Activated CD4-positive, alpha-beta T cell treated with anti-CD3 and anti-CD28 coated beads, Interleukin-2, amount 50 U/mL, for 24 hours (primary cell): ENCODE data around the gene LMTK2.
A peak's percentile ranks its signal among the peaks of the same experiment; 100 is the strongest.

Experiments
- DNase-seq, 2 donors: peaks; one replicate each; pipeline ENCODE4 v3.0.0-alpha.2; 2020; ENCODE audit warnings: low read depth in 1 of 2, low spot score in 1 of 2

LMTK2 gene

GRCh38 chr7:98175260-98175940, 68.7 kb downstream of the LMTK2 start:
- no peak for DNase-seq

- no peak for DNase-seq
These were observed 70.9 kb downstream of the LMTK2 start for GRCh38 chr7:98177553-98177952.

GRCh38 chr7:98178321-98178720, 71.7 kb downstream of the LMTK2 start:
- DNase-seq = no peak

DNA sequence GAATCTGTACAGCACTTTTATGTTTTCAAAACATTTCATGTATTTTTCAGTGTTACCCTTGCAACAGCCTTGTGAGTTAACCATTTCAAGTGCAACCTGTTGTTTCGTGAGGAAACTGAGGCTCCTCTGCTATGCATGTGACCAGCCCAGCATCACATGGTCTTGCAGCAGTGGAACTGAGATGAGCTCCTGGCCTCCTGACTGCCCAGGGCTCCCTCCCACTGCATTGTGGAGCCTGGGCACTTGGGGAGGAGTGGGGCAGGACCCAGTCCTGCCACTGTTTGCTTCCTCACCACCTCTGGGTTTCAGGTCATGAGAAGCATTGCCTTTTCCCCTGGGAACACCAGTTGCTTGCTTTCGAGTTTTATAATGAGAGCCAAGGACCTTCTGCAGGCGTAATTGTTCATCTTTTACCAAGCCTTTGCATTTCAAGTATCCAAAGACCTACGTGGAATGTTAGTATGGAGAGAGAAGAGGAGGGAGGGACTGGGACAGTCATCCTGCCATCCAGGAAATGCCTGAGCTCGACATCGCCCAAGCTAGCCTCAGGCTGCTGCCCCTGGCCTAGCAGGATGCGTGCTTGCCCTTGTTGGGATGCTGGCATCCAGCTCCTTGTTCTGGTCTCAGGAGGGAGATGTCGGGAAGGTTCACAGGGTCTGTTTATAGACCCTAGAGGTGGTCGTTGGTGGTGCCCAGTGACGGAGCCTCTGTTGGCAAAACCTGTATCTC, 72.3 kb downstream of the LMTK2 start:
- DNase-seq = no peak

GRCh38 chr7:98180751-98181150, 74.1 kb downstream of the LMTK2 start:
- no peak for DNase-seq

GRCh38 chr7:98185101-98185500, 78.4 kb downstream of the LMTK2 start:
- DNase-seq = no peak

- DNase-seq = no peak
These were observed 79.9 kb downstream of the LMTK2 start for GRCh38 chr7:98186452-98187137.

- DNase-seq = no peak
These were observed 80.5 kb downstream of the LMTK2 start for GRCh38 chr7:98187138-98187502.

GRCh38 chr7:98189559-98189958, 82.9 kb downstream of the LMTK2 start:
- DNase-seq = no peak

- DNase-seq = no peak
These were observed 85.2 kb downstream of the LMTK2 start for GRCh38 chr7:98191668-98192431.

DNA sequence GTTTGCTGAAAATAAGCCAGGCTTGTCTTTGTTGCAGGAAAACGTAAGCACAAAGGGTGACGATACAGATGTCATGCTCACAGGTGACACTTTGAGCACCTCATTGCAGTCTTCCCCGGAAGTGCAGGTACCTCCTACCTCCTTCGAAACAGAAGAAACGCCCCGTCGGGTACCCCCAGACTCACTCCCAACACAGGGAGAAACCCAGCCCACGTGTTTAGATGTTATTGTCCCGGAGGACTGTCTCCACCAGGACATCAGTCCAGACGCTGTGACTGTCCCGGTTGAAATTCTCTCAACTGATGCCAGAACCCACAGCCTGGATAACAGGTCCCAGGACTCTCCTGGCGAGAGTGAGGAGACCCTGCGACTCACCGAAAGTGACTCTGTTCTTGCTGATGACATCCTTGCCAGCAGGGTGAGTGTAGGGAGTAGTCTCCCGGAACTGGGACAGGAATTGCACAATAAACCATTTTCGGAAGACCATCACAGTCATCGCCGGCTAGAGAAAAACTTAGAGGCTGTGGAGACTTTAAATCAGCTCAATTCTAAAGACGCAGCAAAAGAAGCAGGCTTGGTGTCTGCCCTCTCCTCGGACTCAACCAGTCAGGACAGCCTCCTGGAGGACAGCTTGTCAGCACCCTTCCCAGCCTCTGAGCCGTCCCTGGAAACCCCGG, 86.3 kb downstream of the LMTK2 start:
- no peak for DNase-seq

DNA sequence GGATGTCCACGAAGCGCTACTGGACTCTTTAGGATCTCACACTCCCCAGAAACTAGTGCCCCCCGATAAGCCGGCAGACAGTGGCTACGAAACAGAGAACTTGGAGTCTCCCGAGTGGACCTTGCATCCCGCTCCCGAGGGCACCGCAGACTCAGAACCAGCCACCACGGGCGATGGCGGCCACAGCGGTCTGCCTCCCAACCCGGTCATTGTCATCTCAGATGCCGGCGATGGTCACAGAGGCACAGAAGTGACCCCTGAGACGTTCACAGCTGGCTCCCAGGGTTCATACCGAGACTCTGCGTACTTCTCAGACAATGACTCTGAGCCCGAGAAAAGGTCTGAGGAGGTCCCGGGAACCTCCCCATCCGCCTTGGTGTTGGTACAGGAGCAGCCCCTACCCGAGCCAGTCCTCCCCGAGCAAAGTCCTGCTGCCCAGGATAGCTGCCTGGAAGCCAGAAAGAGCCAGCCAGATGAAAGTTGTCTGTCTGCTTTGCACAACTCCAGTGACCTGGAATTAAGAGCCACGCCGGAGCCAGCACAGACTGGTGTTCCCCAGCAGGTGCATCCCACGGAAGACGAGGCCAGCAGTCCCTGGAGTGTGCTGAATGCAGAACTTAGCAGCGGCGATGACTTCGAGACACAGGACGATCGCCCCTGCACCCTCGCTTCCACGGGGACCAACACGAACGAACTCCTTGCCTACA, 87.0 kb downstream of the LMTK2 start:
- no peak for DNase-seq

GRCh38 chr7:98194186-98194585, 87.5 kb downstream of the LMTK2 start:
- no peak for DNase-seq

DNA sequence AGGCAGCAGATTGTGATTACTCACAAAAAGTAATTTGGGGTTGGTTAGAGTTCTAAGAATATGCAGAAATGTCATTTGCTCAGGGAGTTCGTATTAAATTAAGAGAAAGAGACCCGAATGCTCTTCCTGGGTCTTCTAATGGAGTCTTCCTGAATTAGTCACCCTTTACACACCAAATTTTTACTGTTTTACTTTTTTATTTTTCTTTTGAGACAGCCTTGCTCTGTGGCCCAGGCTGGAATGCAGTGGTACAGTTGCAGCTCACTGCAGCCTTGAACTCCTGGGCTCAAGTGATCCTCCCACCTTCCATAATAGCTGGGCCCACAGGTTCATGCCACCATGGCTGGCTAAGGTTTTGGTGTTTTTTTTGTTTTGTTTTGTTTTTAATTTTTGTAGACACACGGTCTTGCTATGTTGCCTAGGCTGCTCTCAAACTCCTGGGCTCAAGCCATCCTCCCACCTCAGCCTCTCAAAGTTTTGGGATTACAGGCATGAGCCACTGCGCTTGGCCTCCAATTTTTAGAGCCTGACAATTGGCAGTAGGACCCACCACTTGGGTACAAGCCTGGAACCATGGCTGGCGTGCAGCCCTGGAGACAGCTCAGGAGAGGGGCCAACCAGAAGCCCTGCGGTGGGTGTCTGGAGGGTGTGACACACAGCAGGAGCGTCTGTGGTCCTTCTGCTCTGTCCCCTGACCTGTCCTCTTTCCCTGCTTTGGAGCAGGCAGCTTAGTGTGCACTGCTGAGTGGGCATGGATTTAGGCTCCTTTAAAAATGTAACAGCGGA, 88.2 kb downstream of the LMTK2 start:
- no peak for DNase-seq

GRCh38 chr7:98196706-98197605, 90.3 kb downstream of the LMTK2 start:
- DNase-seq = no peak

GRCh38 chr7:98199131-98199530, 92.5 kb downstream of the LMTK2 start:
- DNase-seq = no peak

- no peak for DNase-seq
These were observed 93.7 kb downstream of the LMTK2 start for GRCh38 chr7:98200364-98200763.

- peak; percentile 16 to 47 for DNase-seq
These were observed 95.9 kb downstream of the LMTK2 start for GRCh38 chr7:98202367-98203195.
